PC-9 (cell line): ENCODE measurements around the gene SYTL1. TPM values are rescaled to one million over a fixed set of nuclear protein-coding genes. Genes with fewer than 3 reads are reported as not detected.

Source experiments
- BruUV-seq: library from RNA; stranded (reverse); fragments of 400-500 nt; replicated peaks from 2 replicates; lab custom pipeline; 2021; lab: Mats Ljungman, UMichigan
- CTCF ChIA-PET: fragments of 300-600 bp; sonication (Branson Sonifier 250); formaldehyde crosslinking; loops from one replicate; lab custom pipeline; 2022; ENCODE audit warnings: antibody characterized with exemption; lab: Charles Lee
- POLR2A ChIA-PET: fragments of 300-600 bp; sonication (Branson Sonifier 250); formaldehyde crosslinking; loops from one replicate; lab custom pipeline; 2022; ENCODE audit warnings: antibody characterized with exemption; ENCODE audit not compliant: unreplicated experiment; lab: Charles Lee
- DNase-seq, 2 experiments: peaks; one replicate each; pipeline versions ENCODE4 v3.0.0 to v3.0.0-alpha.2; 2015 to 2022; ENCODE audit warnings: mixed read lengths in 1 of 2
- H2AFZ ChIP-seq: fragments of 200-600 bp; sonication (generic); 2 replicates; pipeline ENCODE4 v1.8.1; 2017; ENCODE audit warnings: antibody characterized with exemption
- H3F3A ChIP-seq: fragments of 200-600 bp; sonication (generic); 2 replicates; pipeline ENCODE4 v1.8.1; 2017; ENCODE audit warnings: antibody characterized with exemption, mild to moderate bottlenecking, low read depth; ENCODE audit not compliant: insufficient read depth
- H3K27ac ChIP-seq: fragments of 200-600 bp; sonication (generic); 2 replicates; pipeline ENCODE4 v1.6.1; 2016; ENCODE audit warnings: mixed run types
- H3K27me3 ChIP-seq: fragments of 200-600 bp; sonication (generic); 2 replicates; pipeline ENCODE4 v1.6.1; 2016; ENCODE audit warnings: low read depth, mixed run types; ENCODE audit not compliant: insufficient read depth
- H3K36me3 ChIP-seq: fragments of 200-600 bp; sonication (generic); 2 replicates; pipeline ENCODE4 v1.6.1; 2016; ENCODE audit warnings: low read depth, mixed run types
- H3K4me1 ChIP-seq: fragments of 200-600 bp; sonication (generic); replicated peaks from 2 replicates; pipeline ENCODE4 v1.6.1; 2016; ENCODE audit warnings: mixed run types; ENCODE audit not compliant: insufficient read depth
- H3K4me2 ChIP-seq: fragments of 200-600 bp; sonication (generic); 2 replicates; pipeline ENCODE4 v1.6.1; 2017; ENCODE audit warnings: mixed run types
- H3K4me3 ChIP-seq: fragments of 200-600 bp; sonication (generic); 2 replicates; pipeline ENCODE4 v1.6.1; 2016; ENCODE audit warnings: mixed run types
- H3K79me2 ChIP-seq: fragments of 200-600 bp; sonication (generic); 2 replicates; pipeline ENCODE4 v1.6.1; 2017; ENCODE audit warnings: low read depth, mixed run types
- H3K9me2 ChIP-seq: fragments of 200-600 bp; sonication (generic); 2 replicates; pipeline ENCODE4 v1.8.1; 2017; ENCODE audit warnings: mild to moderate bottlenecking; ENCODE audit not compliant: insufficient read depth
- H3K9me3 ChIP-seq: fragments of 200-600 bp; sonication (generic); 2 replicates; pipeline ENCODE4 v1.8.1; 2016; ENCODE audit warnings: low read depth; ENCODE audit not compliant: insufficient read depth
- H4K20me1 ChIP-seq: fragments of 200-600 bp; sonication (generic); 2 replicates; pipeline ENCODE4 v1.8.1; 2017; ENCODE audit not compliant: insufficient read depth
- EZH2 ChIP-seq: fragments of 200-600 bp; sonication (generic); IDR thresholded peaks from 2 replicates; pipeline ENCODE4 v1.8.0; 2017; ENCODE audit warnings: antibody characterized with exemption, low read depth
- intact Hi-C: fragments of 100-400 bp; cut with micrococcal nuclease; formaldehyde crosslinking; loops from one replicate; pipeline ENCODE4 v1.10.0; 2022; ENCODE audit not compliant: unreplicated experiment
- total RNA-seq: library from RNA; stranded (reverse); gene quantifications from 2 replicates; pipeline ENCODE4 v1.2.3, GENCODE V29; 2021
- TF ChIP-seq, protein P1 (sequence below): fragments of 200-600 bp; sonication (generic); conservative IDR thresholded peaks from 2 replicates; pipeline ENCODE4 v1.6.1; 2017; ENCODE audit warnings: mixed run types, antibody characterized with exemption, mild to moderate bottlenecking, moderate library complexity

Gene SYTL1
- total RNA-seq, 1 experiment from 2014 or later = 43.7 TPM

GRCh38 chr1:27358928-27359313 lies 17.1 kb downstream of the SYTL1 start:
- no peaks in the 10 kb centered on the region for H3F3A ChIP-seq
- H3K36me3 ChIP-seq = no peaks in the 10 kb centered on the region
- no peaks in the 10 kb centered on the region for H3K79me2 ChIP-seq
- no peaks in the 10 kb centered on the region for H3K27me3 ChIP-seq
- CTCF ChIA-PET = no interaction called here
- DNase-seq = no peak
- no peak overlapping the region for H3K4me3 ChIP-seq
- POLR2A ChIA-PET = no interaction called here
- BruUV-seq = no TSS peak
- intact Hi-C loops = no loop called here
- no peak overlapping the region for H3K27ac ChIP-seq
- TF ChIP-seq, protein P1, sequence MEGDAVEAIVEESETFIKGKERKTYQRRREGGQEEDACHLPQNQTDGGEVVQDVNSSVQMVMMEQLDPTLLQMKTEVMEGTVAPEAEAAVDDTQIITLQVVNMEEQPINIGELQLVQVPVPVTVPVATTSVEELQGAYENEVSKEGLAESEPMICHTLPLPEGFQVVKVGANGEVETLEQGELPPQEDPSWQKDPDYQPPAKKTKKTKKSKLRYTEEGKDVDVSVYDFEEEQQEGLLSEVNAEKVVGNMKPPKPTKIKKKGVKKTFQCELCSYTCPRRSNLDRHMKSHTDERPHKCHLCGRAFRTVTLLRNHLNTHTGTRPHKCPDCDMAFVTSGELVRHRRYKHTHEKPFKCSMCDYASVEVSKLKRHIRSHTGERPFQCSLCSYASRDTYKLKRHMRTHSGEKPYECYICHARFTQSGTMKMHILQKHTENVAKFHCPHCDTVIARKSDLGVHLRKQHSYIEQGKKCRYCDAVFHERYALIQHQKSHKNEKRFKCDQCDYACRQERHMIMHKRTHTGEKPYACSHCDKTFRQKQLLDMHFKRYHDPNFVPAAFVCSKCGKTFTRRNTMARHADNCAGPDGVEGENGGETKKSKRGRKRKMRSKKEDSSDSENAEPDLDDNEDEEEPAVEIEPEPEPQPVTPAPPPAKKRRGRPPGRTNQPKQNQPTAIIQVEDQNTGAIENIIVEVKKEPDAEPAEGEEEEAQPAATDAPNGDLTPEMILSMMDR = no peak
- TF ChIP-seq EZH2 = no peak
- no peaks in the 10 kb centered on the region for H3K4me1 ChIP-seq
- no peaks in the 10 kb centered on the region for H3K9me3 ChIP-seq
- H3K4me2 ChIP-seq = no peak overlapping the region
- no peaks in the 10 kb centered on the region for H4K20me1 ChIP-seq
- H2AFZ ChIP-seq = no peak overlapping the region
- H3K9me2 ChIP-seq = no peaks in the 10 kb centered on the region

GRCh38 chr1:27359822-27360158 lies 18.0 kb downstream of the SYTL1 start:
- no TSS peak for BruUV-seq
- Histone ChIP-seq H3K79me2 (no peaks in the 10 kb centered on the region), H3K4me2 (no peak overlapping the region), H3F3A (no peaks in the 10 kb centered on the region), H2AFZ (no peak overlapping the region), H3K36me3 (no peaks in the 10 kb centered on the region), H3K9me3 (no peaks in the 10 kb centered on the region), H3K27me3 (no peaks in the 10 kb centered on the region), H3K4me1 (no peaks in the 10 kb centered on the region), H3K4me3 (no peak overlapping the region), H3K9me2 (no peaks in the 10 kb centered on the region), H4K20me1 (no peaks in the 10 kb centered on the region), H3K27ac (no peak overlapping the region)
- DNase-seq = no peak
- TF ChIP-seq, protein P1 = no peak
- no peak for TF ChIP-seq EZH2
- intact Hi-C loops = no loop called here
- POLR2A ChIA-PET = no interaction called here
- CTCF ChIA-PET = no interaction called here

DNA sequence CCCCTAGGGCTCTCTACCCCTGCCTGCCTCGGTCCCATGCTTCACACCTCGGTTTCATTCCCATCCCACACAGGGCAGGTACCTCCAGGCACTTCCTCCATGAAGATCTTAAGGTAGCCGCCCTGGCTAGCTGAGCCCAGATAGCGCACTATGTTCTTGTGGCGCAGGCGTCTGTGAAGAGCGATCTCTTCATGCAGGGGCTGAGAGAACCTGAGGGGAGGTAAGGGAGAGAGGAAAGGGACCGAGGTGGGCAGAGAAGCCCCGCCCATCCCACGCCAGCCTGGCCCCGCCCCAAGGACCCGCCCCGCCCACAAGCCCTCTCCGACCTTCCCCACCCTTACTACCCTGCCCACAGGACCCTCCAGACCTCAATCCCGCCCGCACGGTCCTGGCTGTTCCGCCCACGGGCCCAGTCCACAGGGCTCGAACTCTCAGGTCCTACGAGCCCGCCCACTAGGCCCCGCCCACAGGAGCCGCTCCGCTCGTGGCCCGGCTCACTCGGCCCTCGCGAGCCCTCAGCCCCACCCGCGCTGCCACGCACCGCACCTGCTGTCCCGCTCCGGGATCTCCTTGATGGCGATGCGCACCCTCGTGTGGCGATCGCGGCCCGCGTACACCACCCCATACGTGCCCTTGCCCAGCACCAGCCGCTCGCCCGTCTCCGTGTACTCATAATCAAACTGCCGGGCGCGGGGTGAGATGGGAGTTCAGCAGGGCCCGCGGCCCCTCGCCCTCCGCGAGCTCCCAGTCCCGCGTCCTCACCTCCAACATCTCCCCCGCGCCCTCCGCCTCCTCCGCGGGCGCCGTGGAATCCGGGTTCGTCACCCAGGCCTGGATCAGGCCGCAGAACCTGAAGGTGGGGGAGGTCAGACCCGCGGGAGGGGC lies 18.6 kb downstream of the SYTL1 start:
- no peaks in the 10 kb centered on the region for H3K36me3 ChIP-seq
- H3K27ac ChIP-seq = no peak overlapping the region
- H3K4me2 ChIP-seq = no peak overlapping the region
- no peaks in the 10 kb centered on the region for H3K27me3 ChIP-seq
- ChIA-PET CTCF (no interaction called here), POLR2A (no interaction called here)
- no peak for TF ChIP-seq EZH2
- TF ChIP-seq, protein P1 = no peak
- no peak overlapping the region for H2AFZ ChIP-seq
- peaks cover 4% of the 10 kb centered on the region; the same call in 1 of the 2 replicates for H3K4me1 ChIP-seq
- BruUV-seq = no TSS peak
- H3K9me3 ChIP-seq = no peaks in the 10 kb centered on the region
- H4K20me1 ChIP-seq = no peaks in the 10 kb centered on the region
- H3F3A ChIP-seq = no peaks in the 10 kb centered on the region
- DNase-seq = no peak
- H3K79me2 ChIP-seq = no peaks in the 10 kb centered on the region
- intact Hi-C loops = no loop called here
- H3K9me2 ChIP-seq = no peaks in the 10 kb centered on the region
- no peak overlapping the region for H3K4me3 ChIP-seq
